Nephron (organoid): ENCODE results near the gene TRNAU1AP.
"Not testable (repeated sequence)": the region's sequence is repeated elsewhere in the genome, so short reads cannot be mapped to it uniquely, and the experiment has no call there.

ENCODE experiments used
- H3K27ac Mint-ChIP-seq, 3 experiments: 2 replicates each; pipeline ENCODE4 v1.8.0; 2020; ENCODE audit warnings: mixed read lengths in 3 of 3, mild to moderate bottlenecking in 2 of 3, moderate library complexity in 1 of 3
- H3K27me3 Mint-ChIP-seq: 2 replicates; pipeline ENCODE4 v1.8.0; 2021; ENCODE audit warnings: low read depth, mild to moderate bottlenecking, moderate library complexity, mixed read lengths
- H3K36me3 Mint-ChIP-seq: 2 replicates; pipeline ENCODE4 v1.8.0; 2020; ENCODE audit warnings: low read depth, mixed read lengths
- H3K4me1 Mint-ChIP-seq: 2 replicates; pipeline ENCODE4 v1.8.0; 2020; ENCODE audit warnings: mixed read lengths
- H3K4me3 Mint-ChIP-seq, 3 experiments: 2 replicates each; pipeline ENCODE4 v1.8.0; 2020; ENCODE audit warnings: mild to moderate bottlenecking in 3 of 3, mixed read lengths in 3 of 3, moderate library complexity in 2 of 3
- H3K9me3 Mint-ChIP-seq: 2 replicates; pipeline ENCODE4 v1.8.0; 2020; ENCODE audit warnings: mixed read lengths
- TF ChIP-seq, protein P1 (sequence below), 3 experiments: fragments of 200-600 bp; sonication (generic); IDR thresholded peaks; one replicate each; pipeline ENCODE4 v1.5.0; 2021; ENCODE audit warnings: antibody characterized with exemption in 3 of 3; ENCODE audit not compliant: unreplicated experiment in 3 of 3

The TRNAU1AP gene

DNA sequence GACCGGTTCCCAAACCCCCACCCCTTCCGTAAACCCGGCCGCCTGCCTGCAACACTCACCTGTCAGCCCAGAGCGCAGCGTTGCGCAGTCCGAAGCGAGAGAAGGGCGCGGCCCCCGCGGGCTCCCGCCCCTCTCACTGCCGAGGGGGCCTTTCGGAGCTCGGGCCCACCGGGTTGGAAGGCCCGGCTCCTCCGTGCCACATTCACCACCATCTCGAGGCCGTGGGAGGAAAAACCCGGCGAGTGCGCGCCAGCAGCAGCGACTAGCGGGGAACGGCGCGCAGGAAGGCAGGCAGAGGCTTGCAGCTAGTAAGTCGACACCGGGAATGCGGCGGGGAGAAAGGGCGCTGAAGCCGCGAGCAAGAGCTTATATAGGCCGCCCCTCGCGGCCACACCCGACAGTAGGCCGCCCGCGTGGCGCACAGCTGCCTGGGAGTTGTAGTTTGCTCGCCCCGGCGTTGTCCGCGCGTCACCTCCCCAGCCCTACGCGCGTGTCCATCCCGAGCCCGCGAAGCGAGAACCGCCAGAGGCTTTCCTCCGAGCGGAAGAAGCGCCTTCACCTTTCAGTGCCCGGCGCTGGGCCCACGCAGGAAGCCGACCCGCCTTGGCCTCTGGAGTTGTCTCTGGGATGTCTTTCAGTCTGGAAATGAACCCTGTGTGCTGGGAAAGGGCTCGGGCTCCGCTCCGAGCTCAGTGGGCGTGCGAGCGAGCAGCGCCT, 28.8 kb downstream of the TRNAU1AP start:
- peak overlapping the region; percentile 90 to 97 (median 93) for H3K4me3 Mint-ChIP-seq
- H3K27me3 Mint-ChIP-seq: peaks cover 5% of the 10 kb centered on the region
- peak overlapping the region; percentile 57 to 85 (median 72) for H3K27ac Mint-ChIP-seq
- peaks cover 20% of the 10 kb centered on the region for H3K4me1 Mint-ChIP-seq
- TF ChIP-seq, protein P1, sequence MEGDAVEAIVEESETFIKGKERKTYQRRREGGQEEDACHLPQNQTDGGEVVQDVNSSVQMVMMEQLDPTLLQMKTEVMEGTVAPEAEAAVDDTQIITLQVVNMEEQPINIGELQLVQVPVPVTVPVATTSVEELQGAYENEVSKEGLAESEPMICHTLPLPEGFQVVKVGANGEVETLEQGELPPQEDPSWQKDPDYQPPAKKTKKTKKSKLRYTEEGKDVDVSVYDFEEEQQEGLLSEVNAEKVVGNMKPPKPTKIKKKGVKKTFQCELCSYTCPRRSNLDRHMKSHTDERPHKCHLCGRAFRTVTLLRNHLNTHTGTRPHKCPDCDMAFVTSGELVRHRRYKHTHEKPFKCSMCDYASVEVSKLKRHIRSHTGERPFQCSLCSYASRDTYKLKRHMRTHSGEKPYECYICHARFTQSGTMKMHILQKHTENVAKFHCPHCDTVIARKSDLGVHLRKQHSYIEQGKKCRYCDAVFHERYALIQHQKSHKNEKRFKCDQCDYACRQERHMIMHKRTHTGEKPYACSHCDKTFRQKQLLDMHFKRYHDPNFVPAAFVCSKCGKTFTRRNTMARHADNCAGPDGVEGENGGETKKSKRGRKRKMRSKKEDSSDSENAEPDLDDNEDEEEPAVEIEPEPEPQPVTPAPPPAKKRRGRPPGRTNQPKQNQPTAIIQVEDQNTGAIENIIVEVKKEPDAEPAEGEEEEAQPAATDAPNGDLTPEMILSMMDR (IDR thresholded peaks at IDR 0.05; ENCODE audit: unreplicated experiment in 3 of 3): peak in 1 of 3 experiments; percentile 22
- no peaks in the 10 kb centered on the region for H3K9me3 Mint-ChIP-seq
- peaks cover 34% of the 10 kb centered on the region for H3K36me3 Mint-ChIP-seq

DNA sequence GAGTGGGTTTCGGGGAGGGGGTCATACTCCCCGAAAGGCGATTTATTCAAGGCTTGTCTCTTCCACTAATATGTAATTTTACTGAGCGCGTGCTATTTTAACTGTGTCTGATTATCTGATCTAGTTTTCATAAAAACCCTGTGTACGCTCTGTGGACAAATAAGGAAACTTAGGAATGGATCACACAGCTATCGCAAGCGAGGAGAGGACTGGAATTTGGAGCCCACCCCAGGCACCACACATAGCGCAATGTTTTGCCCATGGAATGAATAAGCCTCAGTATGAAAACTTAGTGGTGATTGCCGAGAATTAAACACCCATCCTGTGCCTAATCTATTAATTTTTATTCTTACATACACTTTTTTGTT, 29.3 kb downstream of the TRNAU1AP start:
- Mint-ChIP-seq H3K4me1 (peaks cover 20% of the 10 kb centered on the region), H3K27me3 (peaks cover 5% of the 10 kb centered on the region), H3K9me3 (no peaks in the 10 kb centered on the region), H3K36me3 (peaks cover 29% of the 10 kb centered on the region), H3K27ac (peak overlapping the region; percentile 57 to 85 (median 63)), H3K4me3 (peak overlapping the region; percentile 90 to 97 (median 93))
- TF ChIP-seq, protein P1 (IDR thresholded peaks at IDR 0.05; ENCODE audit: unreplicated experiment in 3 of 3): no peak

DNA sequence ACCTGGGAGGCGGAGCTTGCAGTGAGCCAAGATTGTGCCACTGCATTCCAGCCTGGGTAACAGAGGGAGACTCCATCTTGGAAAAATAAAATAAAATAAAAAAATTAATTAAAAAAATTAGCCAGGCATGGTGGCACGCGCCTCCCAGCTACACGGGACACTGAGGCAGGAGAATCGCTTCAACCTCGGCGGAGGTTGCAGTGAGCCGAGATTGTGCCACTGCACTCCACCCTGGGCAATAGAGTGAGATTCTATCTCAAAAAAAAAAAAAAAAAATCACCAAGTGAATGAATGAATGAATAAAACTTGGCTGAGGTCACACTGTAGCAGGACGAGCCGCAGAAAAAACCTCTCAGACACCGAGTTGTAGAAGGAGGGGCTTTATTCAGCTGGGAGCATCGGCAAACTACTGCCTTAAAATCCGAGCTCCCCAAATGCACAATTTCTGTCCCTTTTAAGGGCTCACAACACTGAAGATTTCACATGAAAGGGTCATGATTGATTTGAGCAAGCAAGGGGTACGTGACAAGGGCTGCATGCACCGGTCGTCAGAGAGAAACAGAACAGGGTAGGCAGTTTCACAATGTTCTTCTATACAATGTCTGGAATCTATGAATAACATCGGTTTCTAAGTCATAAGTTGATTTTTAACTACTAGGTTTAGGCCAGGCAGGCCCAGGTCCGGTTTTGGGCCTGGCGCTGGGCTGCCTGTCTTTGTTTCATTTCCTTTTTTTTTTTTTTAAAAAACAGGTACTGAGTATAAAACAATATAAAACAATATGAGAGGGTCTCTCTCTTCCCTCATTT, 33.9 kb downstream of the TRNAU1AP start:
- H3K27me3 Mint-ChIP-seq, H3K4me1 Mint-ChIP-seq, H3K9me3 Mint-ChIP-seq, H3K4me3 Mint-ChIP-seq, H3K27ac Mint-ChIP-seq, H3K36me3 Mint-ChIP-seq: not testable (repeated sequence)

DNA sequence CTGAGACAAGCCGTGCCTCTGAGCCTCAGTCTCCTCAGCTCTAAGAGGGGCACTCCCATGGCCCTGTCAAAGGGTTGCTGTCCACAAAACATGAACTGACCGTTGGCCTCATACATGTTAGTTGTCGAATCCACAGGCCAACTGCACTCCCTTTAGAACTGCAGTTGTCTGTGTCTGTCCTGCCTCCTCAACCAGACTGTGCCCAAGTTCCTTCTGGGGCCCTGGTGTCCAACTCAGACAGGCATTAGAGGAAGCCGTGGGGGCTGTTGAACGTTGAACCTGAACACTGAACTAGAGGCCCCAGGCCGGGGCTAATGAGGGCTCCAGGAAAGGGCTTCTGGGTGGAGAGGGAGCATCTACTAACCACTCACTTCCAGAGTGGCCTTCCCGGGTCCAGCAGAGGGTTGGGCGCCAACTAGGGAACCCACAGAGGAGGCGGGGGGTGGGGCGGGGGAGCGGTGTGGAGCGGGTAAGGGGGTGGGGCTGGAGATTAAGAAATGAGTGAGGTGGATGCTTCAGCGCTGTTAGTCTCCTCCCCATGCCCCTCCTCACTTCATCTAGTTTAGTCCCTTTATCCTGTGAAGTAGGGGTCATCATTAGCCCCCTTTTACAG, 38.9 kb downstream of the TRNAU1AP start, which contains the start of gene RAB42:
RAB42 (plus strand) TSS at position 558 of the 613 bp plus-strand sequence. CDS start 247 bp downstream, outside the sequence.
- no peaks in the 10 kb centered on the region for H3K9me3 Mint-ChIP-seq
- TF ChIP-seq, protein P1 (IDR thresholded peaks at IDR 0.05; ENCODE audit: unreplicated experiment in 3 of 3): no peak
- no peaks in the 10 kb centered on the region for H3K36me3 Mint-ChIP-seq
- H3K4me1 Mint-ChIP-seq: peaks cover 16% of the 10 kb centered on the region
- peak within 1 kb of the TSS in 2 of 3 experiments; percentile 44 to 66 for H3K27ac Mint-ChIP-seq
- H3K27me3 Mint-ChIP-seq: peaks cover 6% of the 10 kb centered on the region
- peak within 1 kb of the TSS; percentile 85 to 89 (median 87) for H3K4me3 Mint-ChIP-seq

DNA sequence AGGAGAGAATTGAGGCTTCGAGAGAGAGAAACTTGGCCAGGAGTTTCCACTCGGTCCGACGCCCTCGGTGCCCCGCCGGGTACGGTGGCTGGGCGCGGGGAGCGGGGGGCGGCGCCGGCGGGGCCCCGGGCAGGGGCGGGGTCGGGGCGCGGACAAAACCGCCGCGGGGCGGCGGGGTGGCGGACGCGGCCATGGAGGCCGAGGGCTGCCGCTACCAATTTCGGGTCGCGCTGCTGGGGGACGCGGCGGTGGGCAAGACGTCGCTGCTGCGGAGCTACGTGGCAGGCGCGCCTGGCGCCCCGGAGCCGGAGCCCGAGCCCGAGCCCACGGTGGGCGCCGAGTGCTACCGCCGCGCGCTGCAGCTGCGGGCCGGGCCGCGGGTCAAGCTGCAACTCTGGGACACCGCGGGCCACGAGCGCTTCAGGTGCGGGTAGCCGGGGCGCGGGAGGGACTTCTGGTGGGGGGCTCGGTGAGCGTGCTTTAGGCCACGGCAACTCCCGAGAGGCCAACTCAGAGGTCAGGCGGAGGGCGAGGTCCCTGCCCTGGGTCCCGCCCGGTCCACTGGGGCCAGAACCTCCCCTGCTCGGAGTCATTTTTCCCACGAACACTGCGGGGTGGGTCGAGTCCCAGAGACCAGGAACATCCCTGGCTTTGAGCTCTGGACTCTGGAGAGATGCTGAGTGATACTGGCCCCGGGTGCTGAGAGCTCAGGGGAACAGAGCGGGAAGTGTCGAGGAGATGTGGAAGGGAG, 39.6 kb downstream of the TRNAU1AP start:
- Mint-ChIP-seq H3K27ac (peak overlapping the region in 2 of 3 experiments; percentile 21 to 44), H3K36me3 (no peaks in the 10 kb centered on the region), H3K4me3 (peak overlapping the region; percentile 85 to 89 (median 87)), H3K4me1 (peaks cover 16% of the 10 kb centered on the region), H3K9me3 (no peaks in the 10 kb centered on the region), H3K27me3 (peaks cover 6% of the 10 kb centered on the region)
- TF ChIP-seq, protein P1 (IDR thresholded peaks at IDR 0.05; ENCODE audit: unreplicated experiment in 3 of 3): no peak

DNA sequence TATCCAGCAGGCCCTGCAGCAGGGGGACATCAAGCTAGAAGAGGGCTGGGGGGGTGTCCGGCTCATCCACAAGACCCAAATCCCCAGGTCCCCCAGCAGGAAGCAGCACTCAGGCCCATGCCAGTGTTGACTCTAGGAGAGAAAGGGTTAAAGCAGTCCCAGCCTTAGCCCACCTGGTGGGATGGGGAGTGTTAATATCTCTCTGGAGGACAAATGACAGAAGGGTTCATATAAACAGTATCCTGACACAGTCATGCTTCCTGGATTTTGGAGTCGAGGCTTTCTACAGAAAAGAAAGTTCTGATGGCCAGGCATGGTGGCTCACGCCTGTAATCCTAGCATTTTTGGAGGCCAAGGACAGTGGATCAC, 41.1 kb downstream of the TRNAU1AP start:
- Mint-ChIP-seq H3K4me1 (peaks cover 16% of the 10 kb centered on the region), H3K4me3 (peak overlapping the region; percentile 5 to 46 (median 16))
- not testable (repeated sequence) for H3K27me3 Mint-ChIP-seq, H3K9me3 Mint-ChIP-seq, H3K27ac Mint-ChIP-seq, H3K36me3 Mint-ChIP-seq

DNA sequence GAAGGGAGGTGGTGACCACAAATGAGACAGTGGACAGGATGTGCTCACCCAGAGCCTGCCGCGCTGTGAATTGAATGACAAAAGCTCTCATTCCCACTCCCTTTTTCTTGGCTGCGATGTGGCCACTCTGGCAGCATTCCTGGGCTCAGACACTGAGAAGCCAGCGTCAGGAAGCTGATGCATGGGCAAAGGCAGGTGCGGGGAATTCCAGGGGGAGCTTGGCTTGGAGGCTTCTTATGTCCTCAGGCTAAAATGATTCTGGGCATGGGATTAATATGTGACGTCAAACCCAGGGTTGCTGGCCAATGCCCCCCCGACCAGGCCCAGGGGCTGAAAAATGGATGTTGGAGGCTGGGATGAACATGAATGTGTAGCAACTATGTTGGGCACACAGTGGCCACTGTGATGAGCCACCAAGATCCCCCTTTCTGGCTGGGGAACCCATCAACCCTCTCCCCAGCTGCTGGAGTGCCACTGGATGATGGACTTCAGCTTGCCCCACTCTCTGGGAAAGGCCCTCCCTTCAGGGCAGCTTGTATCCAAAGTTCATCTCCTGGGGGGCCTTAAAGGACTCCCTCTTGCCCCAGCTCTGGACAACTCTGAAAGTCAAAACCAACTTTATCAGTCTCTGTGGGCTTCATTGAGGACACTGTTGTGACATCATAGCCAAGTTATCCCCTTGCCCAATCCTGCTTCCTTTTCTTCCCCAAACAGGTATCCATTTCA, 42.0 kb downstream of the TRNAU1AP start:
- Mint-ChIP-seq H3K4me1 (peaks cover 16% of the 10 kb centered on the region), H3K4me3 (peak overlapping the region in 2 of 3 experiments; percentile 23 to 67)
- not testable (repeated sequence) for H3K27ac Mint-ChIP-seq, H3K36me3 Mint-ChIP-seq, H3K9me3 Mint-ChIP-seq, H3K27me3 Mint-ChIP-seq
